RKO (cell line): ENCODE results near the gene HLA-DMA.

Experiments used
- DNase-seq: peaks from one replicate; pipeline ENCODE4 v3.0.0-alpha.2; 2016; ENCODE audit warnings: low spot score

HLA-DMA gene

DNA sequence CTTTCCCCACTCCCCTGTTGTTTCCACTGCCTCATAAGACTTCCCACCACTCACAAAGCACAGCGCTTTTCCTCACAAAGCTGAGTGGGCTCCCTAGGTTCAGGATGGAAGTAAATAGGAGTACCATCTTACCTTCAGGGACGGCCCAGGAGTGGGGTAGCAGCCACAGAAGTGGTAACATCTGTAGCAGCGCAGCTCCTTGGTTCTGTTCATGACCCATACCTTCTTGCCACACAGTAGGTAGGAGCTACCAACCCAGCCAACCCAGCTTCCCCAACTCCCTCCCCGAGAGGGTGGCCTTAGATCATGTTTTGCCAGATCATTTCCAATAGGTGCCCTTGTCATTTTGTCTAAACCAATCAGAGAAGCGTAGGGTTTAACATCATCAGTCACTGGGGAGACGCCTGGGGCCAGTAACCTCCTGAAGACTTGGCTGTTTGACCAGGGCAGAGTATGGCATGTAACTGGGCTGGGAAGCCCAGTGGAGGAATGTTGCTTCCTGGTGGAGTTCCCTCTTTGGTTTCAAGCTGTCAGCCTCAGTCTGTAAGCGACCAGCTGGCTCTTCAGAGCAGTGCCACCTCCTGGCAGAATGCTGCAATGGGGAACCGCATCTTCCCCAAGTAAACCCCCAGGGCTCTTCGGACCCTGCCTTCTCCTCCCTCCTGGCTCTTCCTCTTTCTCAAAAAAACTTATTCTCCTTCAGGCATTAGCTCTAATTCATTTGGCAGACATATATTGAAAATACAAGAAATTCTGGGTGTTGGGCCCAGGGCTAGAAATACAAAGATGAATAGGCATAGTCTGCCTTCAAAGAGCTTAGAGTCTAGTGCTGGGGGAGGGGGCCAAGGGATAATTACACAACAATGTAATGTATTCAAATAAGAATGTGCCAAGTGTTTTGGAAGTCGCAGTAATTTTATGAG lies at the start of gene HLA-DMA:
TSS of gene HLA-DMA (minus strand) at position 281 of the 923 bp plus-strand sequence. CDS start at position 220, 61 bp downstream.
- peak; percentile 36 for DNase-seq

DNA sequence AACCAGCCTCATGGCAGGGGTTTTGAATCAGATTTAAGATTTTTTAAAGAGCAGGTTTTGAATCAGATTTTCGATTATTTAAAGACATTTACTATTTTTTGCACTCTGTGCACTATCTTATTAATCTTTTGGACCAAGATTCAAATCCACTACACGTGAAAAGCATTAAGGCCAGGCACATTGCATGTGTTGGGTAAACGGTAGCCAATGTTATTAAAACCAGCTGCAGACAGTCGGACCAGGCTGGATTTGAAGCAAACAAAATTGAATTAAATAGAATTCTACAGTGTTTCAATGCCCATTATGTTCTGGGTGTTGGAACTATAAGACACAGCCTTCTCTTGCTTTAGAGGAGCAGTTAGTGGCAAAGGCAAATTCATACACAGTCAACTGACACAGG lies 48.8 kb upstream of the HLA-DMA start:
- no peak for DNase-seq

DNA sequence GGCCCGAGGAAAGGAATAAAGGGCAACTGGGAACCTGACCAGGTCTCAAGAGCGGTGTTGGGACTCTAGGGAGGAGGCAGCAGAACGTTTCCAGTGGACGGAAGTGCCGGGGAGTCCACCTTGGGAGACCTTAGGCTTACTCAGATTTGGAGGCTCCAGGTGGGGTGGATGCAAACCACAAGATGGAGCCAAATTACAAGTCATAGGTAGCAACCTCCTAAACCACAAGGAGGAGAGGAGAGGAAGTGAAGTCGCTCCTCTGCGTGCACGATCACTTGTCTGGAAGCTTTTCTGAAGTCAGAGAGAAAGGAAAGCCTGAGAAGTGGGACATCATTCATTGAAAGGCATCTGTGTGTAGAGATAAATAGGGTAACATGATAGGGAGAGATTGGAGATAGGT lies 47.2 kb upstream of the HLA-DMA start:
- DNase-seq, result peak; percentile 30

DNA sequence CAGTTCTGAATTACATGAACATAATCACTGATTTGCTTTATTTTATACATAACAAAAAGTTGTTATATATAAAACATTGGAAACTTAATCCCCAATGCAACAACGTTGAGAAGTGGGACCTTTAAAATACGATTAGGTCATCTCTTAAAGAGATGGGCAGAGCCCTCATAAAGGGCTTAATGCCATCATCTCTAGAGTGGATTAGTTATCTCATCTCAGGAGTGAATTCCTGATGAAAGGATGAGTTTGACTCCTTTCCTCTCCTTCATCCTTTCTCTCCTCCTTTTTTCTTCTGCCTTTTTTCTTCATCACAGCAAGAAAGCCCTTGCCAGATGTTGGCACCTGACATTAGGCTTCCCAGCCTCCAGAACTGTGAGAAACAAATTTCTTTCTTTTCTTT lies 42.6 kb upstream of the HLA-DMA start:
- DNase-seq, result no peak

DNA sequence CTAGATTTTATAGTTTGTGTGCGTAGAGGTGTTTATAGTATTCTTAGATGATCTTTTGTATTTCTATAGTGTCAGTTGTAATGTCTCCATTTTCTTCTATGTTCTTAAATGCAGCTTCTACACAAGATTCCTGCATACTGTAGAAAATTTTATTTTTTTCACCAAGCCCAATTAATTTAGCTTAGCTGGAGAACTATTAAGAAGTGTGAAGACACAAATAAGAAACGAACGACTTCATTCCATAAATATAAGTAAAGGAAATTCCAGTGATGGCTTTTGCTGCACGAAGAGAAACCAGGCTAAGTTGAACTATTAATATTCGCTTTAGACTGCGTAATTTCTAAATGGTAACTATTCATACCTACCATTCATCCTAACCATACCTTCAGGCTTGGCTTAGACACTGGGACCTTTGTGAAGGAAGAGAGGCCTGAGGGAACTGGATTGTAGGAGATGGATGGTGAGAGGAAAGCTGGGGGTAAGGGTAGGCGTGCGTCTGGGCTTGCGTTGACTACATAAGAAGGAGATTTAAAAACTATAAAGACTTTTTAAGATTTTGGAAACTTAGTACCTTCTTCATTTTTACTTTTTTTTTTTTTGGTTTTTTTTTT lies 40.6 kb upstream of the HLA-DMA start:
- DNase-seq, result no peak

DNA sequence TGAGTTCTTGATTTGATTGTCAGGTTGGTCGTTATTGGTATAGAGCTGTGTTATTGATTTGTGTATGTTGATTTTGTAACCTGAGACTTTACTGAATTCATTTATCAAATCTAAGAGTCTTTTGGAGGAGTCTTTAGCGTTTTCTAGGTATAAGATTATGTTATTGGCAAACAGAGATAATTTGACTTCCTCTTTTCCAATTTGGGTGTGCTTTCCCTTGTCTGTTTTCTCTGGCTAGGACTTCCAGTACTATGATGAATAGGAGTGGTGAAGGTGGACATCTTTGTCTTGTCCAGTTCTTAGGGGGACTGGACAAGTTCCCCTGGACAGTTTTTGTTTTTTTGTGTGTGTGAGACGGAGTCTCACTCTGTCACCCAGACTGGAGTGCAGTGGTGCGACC lies 39.1 kb upstream of the HLA-DMA start:
- no peak for DNase-seq

DNA sequence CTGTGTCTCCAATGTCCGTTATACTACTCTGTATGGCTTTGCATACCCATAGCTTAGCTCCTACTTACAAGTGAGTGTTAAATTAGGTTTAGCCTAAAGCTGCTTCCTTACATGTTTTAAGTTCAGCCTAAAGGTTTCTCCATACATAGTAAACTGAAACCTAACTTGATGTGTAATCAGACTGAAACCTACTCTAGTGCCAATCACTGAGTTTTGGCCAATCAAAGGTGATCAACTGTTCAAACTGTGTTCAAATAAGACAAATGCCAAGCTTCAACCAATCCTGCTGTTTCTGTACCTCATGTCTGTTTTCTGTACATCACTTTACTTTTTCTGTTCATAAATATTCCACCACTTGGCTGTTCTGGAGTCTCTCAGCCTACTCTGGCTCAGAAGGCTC lies 36.5 kb upstream of the HLA-DMA start:
- DNase-seq, result no peak

DNA sequence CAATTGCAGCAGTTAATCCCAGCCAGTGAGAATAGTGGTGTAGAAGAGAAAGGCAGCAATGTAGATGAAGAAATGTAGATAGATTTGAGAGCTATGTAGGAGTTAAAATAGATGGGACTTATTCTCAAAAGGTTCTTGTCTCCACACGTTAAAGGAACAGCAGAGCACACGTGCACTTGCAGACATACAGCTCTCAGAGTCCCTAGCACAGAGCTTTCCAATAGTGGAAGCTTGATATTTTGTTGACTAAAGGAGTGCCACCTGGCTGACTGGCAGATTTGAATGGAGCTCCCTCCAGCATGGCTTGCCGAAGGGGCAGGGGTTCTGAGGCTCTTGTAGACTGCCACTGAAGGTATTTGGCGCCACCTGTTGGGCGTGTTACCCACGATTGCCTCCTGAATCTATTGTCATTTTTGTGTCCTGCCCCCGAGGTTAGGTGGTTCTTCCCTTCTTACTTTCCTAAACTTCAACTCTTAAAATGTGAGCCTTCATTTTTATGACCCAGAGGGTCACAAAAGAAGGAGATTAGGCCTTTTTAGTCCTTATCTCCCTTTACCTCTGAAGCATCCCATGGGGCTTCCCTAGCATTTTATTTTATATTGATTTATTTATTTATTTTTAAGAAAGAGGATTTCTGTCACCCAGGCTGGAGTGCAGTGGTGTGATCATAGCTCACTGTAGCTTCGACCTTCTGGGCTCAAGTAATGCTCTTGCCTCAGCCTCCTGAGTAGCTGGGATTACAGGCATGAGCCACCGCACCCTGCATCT lies 31.9 kb upstream of the HLA-DMA start:
- DNase-seq, result peak; percentile 90

DNA sequence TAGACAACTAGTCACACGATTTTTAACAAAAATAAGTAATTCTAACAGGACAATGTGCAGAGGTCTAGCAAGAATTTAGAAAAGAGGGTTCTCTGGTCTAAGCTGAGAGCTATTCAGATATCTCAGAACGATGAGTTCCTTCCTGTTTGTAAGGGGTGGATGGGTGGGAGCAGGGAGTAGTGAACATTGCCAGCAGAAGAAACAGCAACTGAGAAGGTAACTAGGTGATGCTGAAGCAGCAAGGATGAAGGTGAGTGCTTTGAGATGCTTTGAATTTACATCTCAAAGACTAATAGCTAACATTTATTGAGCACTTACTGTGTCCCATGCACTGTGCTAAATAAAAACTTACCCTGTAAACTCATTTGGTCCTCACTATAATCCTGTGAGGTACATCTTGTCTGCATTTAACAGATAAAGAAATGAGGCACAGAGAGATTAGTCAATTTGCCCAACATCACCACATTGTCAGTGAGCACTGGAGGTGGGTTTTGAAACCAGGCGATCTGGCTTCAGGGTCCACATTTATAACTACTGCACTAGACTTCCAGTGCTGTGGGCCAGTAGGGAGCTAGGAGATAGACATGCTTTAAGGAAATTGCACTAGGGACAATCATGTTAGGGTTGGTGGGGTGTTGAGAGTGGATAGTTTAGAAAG lies 31.2 kb upstream of the HLA-DMA start:
- no peak for DNase-seq

DNA sequence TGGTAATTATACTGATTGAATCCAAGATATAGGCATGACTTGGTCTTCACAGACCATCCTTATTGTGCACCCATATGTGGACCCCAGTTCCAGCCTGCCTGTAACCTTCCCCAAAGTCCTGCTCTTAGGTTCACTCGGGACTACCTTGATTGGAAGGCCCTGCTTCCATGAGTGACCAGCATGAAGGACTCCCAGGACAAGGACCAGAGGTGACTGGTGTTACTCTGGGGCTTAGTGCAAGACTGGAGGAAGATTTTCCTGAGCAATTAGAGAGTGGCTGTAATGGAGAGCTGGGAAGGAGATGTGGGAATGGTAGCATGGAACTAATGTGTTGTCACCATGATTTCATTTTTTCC lies 30.6 kb upstream of the HLA-DMA start:
- DNase-seq, result no peak

DNA sequence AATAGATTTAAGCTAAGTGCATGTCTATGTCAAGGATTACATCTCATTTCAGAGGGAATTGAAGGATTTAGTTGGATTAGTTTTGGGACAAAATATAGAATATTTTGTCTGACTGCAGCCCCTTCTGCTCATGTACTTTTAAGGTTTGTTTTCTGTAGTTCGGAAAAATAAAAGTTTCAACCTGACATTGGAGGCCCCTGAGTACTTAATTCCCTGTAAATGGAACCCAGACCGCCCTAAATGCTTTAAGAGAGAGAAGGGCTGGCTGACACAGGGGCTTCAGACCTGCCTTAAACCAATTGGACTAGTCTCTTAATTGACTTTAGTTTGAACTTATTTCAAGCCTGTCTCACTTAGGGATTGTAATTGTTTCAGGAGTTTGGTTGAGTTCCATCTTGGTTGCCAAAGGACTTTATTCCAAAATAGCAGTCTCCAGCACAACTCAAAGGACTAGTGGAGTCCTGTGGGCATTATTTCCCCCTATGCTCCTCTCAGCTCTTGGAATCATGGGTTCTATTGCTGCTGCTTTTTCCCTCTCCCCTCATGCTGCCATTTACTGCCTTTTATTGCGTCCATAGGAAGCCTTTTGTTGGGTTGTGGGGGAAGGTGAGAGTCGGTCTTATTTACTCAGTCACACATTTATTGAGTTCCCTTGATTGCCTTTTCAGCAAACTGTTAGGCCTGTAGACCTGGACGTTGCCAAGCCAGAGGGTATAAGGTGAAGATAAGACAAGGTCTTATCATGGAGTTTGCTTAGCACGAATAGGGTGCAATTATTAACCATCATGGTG lies 30.0 kb upstream of the HLA-DMA start:
- DNase-seq, result no peak

DNA sequence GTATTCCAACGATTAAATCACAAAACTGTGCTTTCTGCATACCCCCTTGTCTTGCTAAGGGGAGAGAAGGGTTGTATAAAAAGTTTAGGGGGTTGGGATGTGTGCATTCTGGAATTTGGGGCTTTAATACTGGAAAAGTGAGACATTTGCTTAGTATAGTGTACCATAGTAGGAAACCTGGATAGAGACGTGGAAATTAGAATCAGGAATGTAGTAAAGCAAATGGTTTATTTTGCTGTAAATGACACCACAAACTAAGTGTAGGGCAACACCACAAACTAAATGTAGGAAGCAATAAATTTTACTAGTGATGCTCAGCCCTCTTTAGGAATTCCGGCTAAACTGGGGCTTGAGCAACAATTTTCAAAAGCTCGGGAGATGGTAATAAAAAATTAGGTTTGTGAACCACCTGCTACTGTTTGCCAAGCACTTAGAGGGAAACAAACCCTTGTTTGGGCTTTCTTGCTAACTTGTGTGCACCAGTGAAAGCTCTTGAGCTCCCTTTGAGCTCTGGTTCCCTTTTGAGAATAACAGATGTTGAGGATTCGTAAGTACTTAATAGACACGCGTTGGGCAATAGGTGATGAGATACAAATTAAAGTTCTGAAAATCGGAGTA lies 29.3 kb upstream of the HLA-DMA start:
- DNase-seq, result peak; percentile 22

DNA sequence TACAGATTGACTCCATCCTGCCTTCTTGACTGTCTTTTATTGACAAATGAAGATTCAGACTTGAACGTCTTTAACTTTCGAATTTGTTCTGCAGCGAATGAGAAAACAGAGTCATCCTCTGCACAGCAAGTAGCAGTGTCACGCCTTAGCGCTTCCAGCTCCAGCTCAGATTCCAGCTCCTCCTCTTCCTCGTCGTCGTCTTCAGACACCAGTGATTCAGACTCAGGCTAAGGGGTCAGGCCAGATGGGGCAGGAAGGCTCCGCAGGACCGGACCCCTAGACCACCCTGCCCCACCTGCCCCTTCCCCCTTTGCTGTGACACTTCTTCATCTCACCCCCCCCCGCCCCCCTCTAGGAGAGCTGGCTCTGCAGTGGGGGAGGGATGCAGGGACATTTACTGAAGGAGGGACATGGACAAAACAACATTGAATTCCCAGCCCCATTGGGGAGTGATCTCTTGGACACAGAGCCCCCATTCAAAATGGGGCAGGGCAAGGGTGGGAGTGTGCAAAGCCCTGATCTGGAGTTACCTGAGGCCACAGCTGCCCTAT lies 27.7 kb upstream of the HLA-DMA start:
- DNase-seq, result no peak

DNA sequence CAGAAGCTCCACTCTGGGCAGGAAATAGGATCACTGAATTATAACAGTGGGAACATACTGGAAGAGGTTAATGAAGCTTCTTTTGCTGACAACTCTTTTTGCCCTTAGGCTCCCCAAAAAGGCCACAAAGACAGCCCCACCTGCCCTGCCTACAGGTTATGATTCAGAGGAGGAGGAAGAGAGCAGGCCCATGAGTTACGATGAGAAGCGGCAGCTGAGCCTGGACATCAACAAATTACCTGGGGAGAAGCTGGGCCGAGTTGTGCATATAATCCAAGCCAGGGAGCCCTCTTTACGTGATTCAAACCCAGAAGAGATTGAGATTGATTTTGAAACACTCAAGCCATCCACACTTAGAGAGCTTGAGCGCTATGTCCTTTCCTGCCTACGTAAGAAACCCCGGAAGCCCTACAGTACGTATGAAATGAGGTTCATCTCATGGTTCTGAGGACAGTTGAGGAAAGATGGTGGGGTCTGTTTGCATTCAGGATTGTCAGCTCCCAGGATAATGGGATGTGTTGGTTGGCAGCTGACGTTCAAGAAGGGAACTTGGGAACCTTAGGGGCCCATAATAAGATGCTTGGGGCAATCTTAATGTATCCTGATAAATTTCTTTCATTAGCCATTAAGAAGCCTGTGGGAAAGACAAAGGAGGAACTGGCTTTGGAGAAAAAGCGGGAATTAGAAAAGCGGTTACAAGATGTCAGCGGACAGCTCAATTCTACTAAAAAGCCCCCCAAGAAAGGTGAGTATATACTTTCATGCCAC lies 27.0 kb upstream of the HLA-DMA start:
- no peak for DNase-seq

DNA sequence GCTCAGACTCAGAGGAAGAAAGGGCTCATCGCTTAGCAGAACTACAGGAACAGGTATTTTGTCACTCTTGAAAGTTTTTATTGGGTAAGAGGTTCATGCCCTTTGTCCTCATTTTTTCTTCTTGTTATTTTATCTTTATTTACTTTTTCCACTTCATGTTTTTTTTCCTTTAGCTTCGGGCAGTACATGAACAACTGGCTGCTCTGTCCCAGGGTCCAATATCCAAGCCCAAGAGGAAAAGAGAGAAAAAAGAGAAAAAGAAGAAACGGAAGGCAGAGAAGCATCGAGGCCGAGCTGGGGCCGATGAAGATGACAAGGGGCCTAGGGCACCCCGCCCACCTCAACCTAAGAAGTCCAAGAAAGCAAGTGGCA lies 25.0 kb upstream of the HLA-DMA start:
- no peak for DNase-seq

DNA sequence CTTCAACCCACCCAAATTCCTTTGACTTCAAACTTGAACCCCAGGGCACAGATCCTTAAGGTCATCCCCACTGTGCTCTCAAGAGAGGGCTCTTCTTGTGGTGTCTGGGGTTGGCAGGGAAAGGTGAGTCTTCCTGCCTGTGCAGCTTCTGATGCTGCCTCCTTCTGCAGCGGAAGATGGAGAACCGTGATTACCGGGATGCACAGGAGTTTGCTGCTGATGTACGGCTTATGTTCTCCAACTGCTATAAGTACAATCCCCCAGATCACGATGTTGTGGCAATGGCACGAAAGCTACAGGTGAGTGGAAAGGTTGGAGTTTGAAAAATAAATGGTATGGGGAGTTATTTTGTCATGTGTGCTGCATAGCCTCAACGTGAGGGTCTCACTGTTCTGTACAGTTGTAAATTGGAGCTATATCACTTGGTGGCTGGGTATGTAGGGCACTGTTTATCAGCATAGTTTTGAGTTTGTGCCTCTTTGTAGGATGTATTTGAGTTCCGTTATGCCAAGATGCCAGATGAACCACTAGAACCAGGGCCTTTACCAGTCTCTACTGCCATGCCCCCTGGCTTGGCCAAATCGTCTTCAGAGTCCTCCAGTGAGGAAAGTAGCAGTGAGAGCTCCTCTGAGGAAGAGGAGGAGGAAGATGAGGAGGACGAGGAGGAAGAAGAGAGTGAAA lies 24.5 kb upstream of the HLA-DMA start:
- no peak for DNase-seq

DNA sequence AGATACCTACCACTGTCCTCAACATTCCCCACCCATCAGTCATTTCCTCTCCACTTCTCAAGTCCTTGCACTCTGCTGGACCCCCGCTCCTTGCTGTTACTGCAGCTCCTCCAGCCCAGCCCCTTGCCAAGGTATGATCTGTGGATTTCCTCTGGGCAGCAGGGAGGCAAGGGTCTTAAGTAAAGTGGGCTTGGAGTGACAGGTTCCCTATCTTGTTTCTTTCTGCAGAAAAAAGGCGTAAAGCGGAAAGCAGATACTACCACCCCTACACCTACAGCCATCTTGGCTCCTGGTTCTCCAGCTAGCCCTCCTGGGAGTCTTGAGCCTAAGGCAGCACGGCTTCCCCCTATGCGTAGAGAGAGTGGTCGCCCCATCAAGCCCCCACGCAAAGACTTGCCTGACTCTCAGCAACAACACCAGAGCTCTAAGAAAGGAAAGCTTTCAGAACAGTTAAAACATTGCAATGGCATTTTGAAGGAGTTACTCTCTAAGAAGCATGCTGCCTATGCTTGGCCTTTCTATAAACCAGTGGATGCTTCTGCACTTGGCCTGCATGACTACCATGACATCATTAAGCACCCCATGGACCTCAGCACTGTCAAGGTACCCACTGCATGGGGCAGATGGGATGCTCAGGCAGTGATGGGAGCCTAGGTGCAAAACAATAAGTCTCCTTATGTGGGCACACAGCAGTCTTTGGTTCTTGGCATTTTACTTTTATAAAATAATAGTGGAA lies 23.6 kb upstream of the HLA-DMA start:
- DNase-seq, result no peak

DNA sequence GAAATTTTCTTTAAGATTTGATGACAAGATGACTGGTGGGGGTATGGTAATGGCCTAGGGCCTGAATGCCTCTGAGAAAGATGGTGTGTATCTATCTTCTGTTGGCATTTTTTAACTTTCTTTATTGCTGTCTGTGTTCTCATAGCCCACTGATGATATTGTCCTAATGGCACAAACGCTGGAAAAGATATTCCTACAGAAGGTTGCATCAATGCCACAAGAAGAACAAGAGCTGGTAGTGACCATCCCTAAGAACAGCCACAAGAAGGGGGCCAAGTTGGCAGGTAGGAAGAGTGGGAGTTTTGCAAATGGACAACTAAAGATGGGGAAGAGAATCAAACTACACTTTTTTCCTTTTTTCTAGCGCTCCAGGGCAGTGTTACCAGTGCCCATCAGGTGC lies 23.0 kb upstream of the HLA-DMA start:
- no peak for DNase-seq
